Left hindlimb (tissue), 1 donor: ENCODE measurements around the gene SLC7A1.
A peak's percentile ranks its signal among the peaks of the same experiment; 100 is the strongest.

Source experiments
- DNase-seq: peaks from one replicate; pipeline ENCODE4 v3.0.0-alpha.2; 2018

SLC7A1 gene

GRCh38 chr13:29550430-29550988, 45.0 kb downstream of the SLC7A1 start:
- DNase-seq, result no peak

- no peak for DNase-seq
Measured at GRCh38 chr13:29548722-29549121, 46.8 kb downstream of the SLC7A1 start.

- DNase-seq, result no peak
Measured at GRCh38 chr13:29547153-29547552, 48.3 kb downstream of the SLC7A1 start.

DNA sequence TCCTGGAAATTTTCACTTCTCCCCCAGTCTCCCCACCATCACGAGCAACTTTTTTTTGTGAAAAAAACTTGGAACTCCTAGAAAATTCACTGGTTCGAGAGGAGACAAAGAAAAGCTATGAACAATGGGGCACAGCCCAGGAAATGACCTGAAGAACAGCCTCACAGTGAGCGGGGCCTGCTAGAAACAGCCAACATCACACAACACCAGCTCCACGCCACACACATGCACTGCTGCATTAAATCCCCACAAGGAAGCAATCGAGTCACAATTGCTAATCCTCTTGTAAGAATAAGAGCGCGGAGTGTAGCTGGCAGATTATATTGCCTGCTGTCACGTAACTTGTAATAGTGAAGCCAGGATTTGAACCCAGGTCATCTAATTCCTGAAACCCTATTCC, 48.8 kb downstream of the SLC7A1 start:
- no peak for DNase-seq

DNA sequence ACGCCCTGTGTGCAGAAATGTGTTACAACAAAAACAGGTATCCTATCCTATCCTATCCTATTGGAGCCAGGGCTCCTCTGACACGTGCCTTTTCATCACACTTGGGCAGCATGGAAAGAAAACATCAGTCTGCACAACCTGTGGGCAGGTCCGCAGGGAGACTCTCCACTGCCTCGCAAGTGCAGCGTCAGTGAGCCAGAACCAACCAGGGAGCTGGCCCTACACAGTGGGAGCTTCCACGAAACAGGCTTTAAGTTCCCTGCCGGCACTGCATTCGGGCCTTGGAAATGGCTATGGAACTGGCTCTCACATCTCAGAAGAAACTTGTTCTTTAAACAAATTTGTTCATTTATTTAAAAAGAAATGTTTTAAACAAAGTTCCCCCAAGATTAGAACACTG, 49.5 kb downstream of the SLC7A1 start:
- no peak for DNase-seq

DNA sequence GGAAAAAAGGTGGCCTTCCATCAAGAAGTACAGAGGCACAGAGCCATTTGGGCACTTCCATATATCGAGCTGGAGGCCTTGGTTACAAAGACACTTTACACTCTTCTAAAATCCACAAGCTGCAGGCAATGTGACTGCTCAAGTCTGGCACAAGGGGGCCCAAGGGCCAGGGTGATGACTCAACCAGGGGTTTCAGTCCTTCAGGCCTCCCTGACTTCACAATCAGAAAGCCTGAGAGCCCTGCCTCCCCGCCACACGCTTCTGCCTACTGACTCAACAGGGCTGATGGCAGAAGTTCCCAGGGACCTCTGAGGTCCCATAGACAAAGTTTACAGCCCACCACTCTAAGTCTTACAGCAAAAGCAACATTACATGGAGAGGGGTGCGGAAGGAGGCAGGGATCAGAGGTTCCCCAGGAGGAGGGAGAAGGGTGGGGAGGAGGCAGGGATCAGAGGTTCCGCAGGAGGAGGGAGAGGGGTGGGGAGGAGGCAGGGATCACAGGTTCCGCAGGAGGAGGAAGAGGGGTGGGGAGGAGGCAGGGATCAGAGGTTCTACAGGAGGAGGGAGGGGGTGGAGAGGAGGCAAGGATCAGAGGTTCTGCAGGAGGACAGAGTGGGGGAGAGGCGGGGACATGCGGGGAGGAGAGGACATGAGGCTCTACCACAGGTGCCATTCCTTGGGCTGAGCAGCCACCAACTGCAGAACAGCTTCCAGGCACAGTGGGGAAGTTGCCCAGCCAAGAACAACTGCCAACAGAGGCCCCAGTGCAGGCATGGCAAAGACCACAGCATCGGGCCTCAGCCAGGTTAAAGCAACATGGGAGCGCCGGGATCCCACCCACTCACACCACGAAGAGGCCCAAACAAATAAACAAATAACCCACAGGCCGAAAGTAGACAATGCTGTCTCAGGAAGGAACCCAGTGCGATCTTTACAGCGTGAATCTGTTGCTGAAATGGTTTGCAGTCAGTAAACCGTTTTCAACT, 52.0 kb downstream of the SLC7A1 start:
- no peak for DNase-seq

GRCh38 chr13:29542381-29542780, 53.1 kb downstream of the SLC7A1 start:
- DNase-seq, result no peak

- no peak for DNase-seq
Measured at GRCh38 chr13:29541400-29541799, 54.1 kb downstream of the SLC7A1 start.

DNA sequence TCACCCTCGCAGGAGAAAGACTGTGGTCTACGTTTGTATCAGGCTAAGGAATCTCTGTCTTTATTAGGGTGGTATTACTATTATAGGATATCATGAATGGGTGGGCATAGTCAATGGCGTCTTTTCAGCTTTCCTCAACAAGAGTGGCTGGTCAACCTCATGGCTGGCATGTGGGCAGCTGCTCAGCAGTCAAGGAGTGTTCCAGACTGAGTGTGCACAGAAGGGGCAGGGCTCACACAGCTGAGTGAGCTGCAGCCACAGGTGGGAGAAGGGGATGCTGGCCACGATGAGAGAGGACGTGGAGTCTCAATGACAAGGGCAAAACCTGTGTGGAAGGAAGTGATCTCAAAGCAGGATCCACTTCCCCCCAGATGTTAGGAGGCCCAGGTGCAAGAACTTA, 54.7 kb downstream of the SLC7A1 start:
- DNase-seq, result no peak

DNA sequence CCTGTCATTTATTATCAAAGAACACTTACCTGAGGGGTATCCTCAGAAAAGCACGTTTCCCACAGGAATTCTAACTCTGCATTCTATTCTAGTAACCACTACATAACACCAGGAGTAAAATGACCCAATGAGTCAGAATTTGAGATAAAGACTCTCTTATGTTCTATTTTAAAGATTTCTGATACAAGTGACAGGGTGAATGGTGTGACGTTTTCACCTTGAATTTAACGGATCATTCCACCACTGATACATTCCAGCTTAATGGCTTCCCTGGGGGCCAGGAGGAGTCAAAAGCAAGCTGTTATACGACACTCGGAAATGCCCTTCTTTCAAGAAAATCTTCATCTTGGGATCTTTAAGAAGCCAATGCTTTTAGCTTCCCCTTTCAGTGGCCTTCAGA, 55.2 kb downstream of the SLC7A1 start:
- no peak for DNase-seq

- no peak for DNase-seq
Measured at GRCh38 chr13:29539856-29540255, 55.6 kb downstream of the SLC7A1 start.

- no peak for DNase-seq
Measured at GRCh38 chr13:29538652-29539040, 56.8 kb downstream of the SLC7A1 start.

DNA sequence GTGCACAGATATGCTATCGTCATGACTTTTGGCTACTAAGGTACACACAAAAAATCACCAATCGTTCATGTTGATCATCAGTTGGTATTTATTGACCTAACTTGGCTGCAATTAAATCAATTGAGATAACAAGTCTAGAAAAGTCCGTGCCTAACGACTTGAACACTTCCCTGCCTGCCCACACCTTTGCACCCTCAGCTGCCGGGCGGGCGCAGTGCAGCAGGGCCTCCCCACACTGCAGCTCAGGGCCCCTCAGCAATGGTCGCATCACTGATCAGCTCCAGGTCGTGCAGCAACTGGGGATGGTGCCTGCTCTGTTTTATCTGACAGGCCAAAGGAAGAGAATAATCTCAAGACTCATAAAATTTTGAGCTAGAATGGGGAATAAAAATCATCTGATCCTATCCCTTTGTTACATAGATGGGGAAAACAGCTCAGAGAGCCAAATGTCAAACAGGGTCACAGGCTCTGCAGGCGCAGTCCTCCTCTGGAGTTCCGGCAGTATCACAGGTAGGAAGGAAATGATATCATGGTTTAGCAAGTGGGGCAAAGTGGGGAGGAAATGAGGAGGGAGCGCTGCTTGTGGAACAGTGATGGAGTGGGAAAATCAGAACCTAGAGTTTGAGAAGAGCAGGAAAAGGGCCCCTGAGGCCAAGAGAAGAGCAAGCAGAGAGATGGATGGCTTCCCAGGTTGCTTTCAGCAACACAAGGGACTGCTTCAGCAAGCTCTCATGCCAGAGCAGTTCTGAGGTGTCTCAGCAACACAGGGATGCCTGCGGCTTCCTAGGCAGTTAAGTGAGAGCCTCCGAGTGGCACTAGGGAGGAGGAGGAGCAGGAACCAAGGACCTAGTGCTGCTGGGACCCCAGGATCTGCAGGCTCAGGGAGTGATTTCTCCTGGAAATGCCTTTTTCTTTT, 57.5 kb downstream of the SLC7A1 start:
- DNase-seq, result no peak

- DNase-seq, result no peak
Measured at GRCh38 chr13:29536853-29537252, 58.6 kb downstream of the SLC7A1 start.

DNA sequence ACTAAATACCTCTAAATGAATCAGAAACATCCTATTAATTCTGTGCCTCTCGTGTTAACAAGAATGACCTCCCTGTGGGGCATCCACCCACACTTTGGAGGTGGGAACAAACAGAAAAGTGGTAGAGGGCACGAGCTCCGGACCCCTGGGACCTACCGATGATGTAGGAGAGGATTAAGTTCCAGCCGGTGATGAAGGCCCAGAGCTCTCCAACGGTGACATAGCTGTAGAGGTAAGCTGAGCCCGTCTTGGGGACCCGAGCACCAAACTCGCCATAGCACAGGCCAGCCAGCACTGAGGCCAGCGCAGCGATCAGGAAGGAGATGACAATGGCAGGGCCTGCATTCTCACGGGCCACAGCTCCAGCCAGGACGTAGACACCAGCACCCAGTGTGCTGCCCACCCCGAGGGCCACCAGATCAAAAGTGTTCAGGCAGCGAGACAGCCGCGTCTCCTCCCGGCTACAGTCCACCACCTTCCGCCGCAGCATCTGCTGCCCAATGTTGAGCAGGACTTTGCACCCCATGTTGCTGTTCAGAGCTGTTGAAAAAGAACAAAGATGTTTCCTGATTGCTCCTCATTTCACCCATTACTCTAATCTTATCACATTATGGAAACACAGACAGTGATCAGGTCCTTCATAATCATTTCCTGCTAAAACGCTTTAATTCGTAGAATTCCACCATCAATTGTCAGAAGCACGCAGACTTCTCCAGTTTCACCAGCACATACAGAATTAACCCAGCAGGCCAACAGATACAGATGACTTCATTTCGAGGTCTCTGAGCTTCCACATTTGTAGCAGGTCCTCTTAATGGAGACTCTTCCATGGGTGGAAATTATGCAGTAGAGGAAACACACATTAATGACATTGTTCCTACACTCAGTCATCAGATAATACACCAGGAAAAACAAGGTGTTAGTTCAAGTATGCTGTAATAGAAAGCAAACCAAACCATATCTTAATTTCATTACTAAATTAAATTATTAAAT, 59.5 kb downstream of the SLC7A1 start:
- DNase-seq, result no peak

DNA sequence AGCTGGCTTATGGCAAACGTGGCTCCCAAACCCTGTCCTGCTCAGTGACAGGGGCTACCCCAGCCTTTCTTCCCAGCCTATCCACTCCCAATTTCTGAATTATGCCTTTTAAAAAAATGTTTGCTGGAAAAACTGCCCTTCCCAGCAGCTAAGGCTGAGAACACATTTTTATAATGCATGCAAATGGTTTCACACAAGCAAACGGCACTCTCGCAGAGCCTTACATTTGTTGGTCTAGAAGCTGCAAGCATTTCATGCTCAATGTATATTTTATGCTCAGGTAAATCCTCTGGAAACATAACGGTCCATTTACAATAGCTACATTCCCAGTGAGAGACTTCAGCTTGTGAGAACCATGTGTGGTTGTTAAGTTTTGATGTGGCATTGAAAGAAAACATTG, 61.4 kb downstream of the SLC7A1 start:
- DNase-seq, result no peak

DNA sequence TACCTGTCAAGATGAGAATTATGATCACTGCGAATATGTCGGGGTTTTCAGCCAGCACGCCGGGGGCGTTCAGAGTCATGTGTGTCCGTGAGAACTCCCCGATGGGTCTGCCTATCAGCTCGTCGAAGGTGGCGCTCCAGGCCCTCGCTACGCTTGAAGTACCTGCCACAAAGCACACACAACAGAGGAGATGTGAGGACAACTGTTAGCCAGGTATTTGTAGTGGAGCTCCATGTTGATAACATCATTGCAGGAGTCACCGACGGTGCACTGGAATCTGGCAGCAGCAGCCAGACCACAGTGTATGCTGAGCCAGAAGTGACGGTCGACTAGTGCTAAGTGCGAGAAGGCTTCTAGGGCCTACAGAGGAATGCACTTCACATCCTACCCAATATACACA, 62.7 kb downstream of the SLC7A1 start:
- DNase-seq, result no peak

DNA sequence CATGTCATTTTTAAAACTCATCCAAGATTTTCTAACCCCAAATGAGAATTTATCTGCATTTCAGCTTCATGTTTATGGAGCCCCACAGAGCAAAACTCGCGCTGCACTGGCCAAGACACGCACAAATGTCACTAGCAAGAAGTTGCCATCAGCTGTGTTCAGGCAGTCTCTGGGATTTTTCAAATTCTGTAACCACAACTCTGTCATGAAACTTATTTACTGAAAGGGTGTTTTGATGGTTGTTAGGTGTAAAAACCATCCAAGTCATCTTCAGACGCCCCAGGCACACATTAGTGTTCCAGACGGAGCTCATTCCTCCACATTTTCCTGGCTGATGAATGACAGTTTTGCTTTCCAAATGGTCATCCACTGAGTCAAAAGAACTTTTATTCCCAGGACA, 63.4 kb downstream of the SLC7A1 start:
- DNase-seq, result peak; percentile 76

- DNase-seq, result no peak
Measured at GRCh38 chr13:29530901-29531300, 64.6 kb downstream of the SLC7A1 start.

GRCh38 chr13:29529754-29530153, 65.7 kb downstream of the SLC7A1 start:
- DNase-seq, result no peak

DNA sequence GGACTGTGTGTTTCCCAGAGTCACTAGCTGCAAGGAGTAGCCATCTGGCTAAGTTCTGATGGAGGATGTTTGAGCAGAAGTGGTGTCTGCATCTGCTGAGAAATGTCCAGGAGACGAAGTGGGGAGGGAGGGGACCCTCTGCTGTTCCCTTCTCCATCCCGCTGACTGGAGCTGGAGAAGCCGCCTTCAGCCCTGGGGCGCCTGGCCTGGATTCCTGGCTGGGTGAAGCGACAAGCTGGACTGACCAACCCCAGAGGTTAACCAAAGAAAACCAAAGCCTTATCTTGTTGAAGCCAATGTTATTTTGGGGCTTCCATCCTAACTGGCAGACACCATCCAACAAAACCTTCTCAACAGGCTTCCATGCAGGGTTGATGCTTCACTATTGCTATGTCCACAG, 67.6 kb downstream of the SLC7A1 start:
- no peak for DNase-seq

GRCh38 chr13:29527511-29527910, 68.0 kb downstream of the SLC7A1 start:
- DNase-seq, result no peak
